ENCODE results near the gene MKI67.

GRCh38 chr10:128048819-128049210 is 77.4 kb downstream of the MKI67 start:
- TF ChIP-seq CTCF (IDR thresholded peaks at IDR 0.05; ENCODE audit: poor library complexity, severe bottlenecking) (no peak), REST (IDR thresholded peaks at IDR 0.05; ENCODE audit: borderline replicate concordance) (no peak), SMC3 (conservative IDR thresholded peaks at IDR 0.05; ENCODE audit: poor library complexity) (no peak), EZH2 (IDR thresholded peaks at IDR 0.05; ENCODE audit: borderline replicate concordance, insufficient read depth, low read length, poor library complexity, severe bottlenecking) (no peak)
